Loucy (cell line): ENCODE results near the gene RTL9.

ENCODE experiments used
- H2AFZ ChIP-seq: fragments of 200-600 bp; sonication (generic); 2 replicates; pipeline ENCODE4 v1.6.0; 2016; ENCODE audit warnings: antibody characterized with exemption, mild to moderate bottlenecking, low read length, moderate library complexity
- H3F3A ChIP-seq: fragments of 200-600 bp; 2 replicates; pipeline ENCODE4 v1.6.0; 2016; ENCODE audit warnings: antibody characterized with exemption, low read depth, mild to moderate bottlenecking
- H3K27me3 ChIP-seq: fragments of 200-600 bp; sonication (generic); 2 replicates; pipeline ENCODE4 v1.6.1; 2014; ENCODE audit warnings: low read length, mild to moderate bottlenecking; ENCODE audit not compliant: insufficient read depth, poor library complexity, severe bottlenecking
- H3K36me3 ChIP-seq: fragments of 200-600 bp; sonication (generic); 2 replicates; pipeline ENCODE4 v1.6.1; 2016; ENCODE audit warnings: low read length; ENCODE audit not compliant: insufficient read depth
- H3K4me1 ChIP-seq: fragments of 200-600 bp; sonication (generic); 2 replicates; pipeline ENCODE4 v1.5.1; 2014; ENCODE audit warnings: low read length, mild to moderate bottlenecking; ENCODE audit not compliant: insufficient read depth, poor library complexity, severe bottlenecking
- H3K4me2 ChIP-seq: fragments of 200-600 bp; sonication (generic); 2 replicates; pipeline ENCODE4 v1.6.0; 2014; ENCODE audit warnings: antibody characterized with exemption, low read length, low read depth, mild to moderate bottlenecking; ENCODE audit not compliant: poor library complexity, severe bottlenecking
- H3K4me3 ChIP-seq: fragments of 200-600 bp; sonication (generic); 2 replicates; pipeline ENCODE4 v1.5.1; 2014; ENCODE audit warnings: low read length, mild to moderate bottlenecking, mixed read lengths; ENCODE audit not compliant: poor library complexity, severe bottlenecking
- H3K79me2 ChIP-seq: fragments of 200-600 bp; sonication (generic); 2 replicates; pipeline ENCODE4 v1.6.1; 2014; ENCODE audit warnings: low read length; ENCODE audit not compliant: insufficient read depth
- H3K9ac ChIP-seq: fragments of 200-600 bp; sonication (generic); 2 replicates; pipeline ENCODE4 v1.6.0; 2014; ENCODE audit warnings: mild to moderate bottlenecking, low read depth, low read length, moderate library complexity; ENCODE audit not compliant: poor library complexity, severe bottlenecking
- H3K9me2 ChIP-seq: fragments of 200-600 bp; sonication (generic); replicated peaks from 2 replicates; pipeline ENCODE4 v1.6.1; 2016; ENCODE audit warnings: low read depth, low read length, mixed read lengths
- H3K9me3 ChIP-seq: fragments of 200-600 bp; sonication (generic); 2 replicates; pipeline ENCODE4 v1.6.1; 2014; ENCODE audit warnings: mild to moderate bottlenecking, antibody characterized with exemption, low read length, low read depth; ENCODE audit not compliant: insufficient read depth
- H4K20me1 ChIP-seq: fragments of 200-600 bp; sonication (generic); 2 replicates; pipeline ENCODE4 v1.6.0; 2014; ENCODE audit warnings: antibody characterized with exemption, low read length, mild to moderate bottlenecking; ENCODE audit not compliant: insufficient read depth, poor library complexity, severe bottlenecking
- EZH2phosphoT487 ChIP-seq: fragments of 200-600 bp; IDR thresholded peaks from 2 replicates; pipeline ENCODE4 v1.6.1; 2018; ENCODE audit warnings: antibody characterized with exemption, mild to moderate bottlenecking, moderate library complexity, borderline replicate concordance
- TF ChIP-seq, protein P1 (sequence below): fragments of 200-600 bp; sonication (generic); conservative IDR thresholded peaks from 2 replicates; pipeline ENCODE4 v1.5.1; 2014; ENCODE audit warnings: mild to moderate bottlenecking, antibody characterized with exemption, low read length

The RTL9 gene

DNA sequence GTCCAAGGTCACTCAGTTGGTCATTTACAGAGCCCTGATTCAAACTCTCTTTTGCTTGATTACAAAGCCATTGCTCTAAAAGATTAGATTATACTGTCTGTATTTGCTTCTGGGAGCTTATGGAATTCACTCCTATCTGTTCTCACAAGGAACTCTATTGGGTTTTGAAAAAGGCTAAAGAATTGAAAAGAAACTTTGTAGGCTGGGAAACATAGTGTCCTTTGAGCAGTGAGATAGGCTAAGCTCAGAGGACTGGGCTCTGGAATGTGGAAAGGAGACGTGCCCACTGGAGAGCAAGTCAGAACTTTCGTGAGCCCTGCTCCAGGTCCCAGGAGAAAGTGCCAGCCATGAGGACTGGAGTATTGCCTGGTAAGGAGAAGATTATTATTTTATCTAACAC is at the start of gene RTL9:
Gene RTL9, plus strand, starts transcription at position 301 of the 400 bp plus-strand sequence. CDS start 91,770 bp downstream, outside the sequence.
- no peak within 1 kb of the TSS for H3K4me3 ChIP-seq
- no peaks in the 10 kb centered on the region for H3K79me2 ChIP-seq
- no peak for TF ChIP-seq EZH2phosphoT487
- TF ChIP-seq, protein P1, sequence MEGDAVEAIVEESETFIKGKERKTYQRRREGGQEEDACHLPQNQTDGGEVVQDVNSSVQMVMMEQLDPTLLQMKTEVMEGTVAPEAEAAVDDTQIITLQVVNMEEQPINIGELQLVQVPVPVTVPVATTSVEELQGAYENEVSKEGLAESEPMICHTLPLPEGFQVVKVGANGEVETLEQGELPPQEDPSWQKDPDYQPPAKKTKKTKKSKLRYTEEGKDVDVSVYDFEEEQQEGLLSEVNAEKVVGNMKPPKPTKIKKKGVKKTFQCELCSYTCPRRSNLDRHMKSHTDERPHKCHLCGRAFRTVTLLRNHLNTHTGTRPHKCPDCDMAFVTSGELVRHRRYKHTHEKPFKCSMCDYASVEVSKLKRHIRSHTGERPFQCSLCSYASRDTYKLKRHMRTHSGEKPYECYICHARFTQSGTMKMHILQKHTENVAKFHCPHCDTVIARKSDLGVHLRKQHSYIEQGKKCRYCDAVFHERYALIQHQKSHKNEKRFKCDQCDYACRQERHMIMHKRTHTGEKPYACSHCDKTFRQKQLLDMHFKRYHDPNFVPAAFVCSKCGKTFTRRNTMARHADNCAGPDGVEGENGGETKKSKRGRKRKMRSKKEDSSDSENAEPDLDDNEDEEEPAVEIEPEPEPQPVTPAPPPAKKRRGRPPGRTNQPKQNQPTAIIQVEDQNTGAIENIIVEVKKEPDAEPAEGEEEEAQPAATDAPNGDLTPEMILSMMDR: no peak
- no peaks in the 10 kb centered on the region for H4K20me1 ChIP-seq
- no peaks in the 10 kb centered on the region for H3F3A ChIP-seq
- no peaks in the 10 kb centered on the region for H3K9me3 ChIP-seq
- no peaks in the 10 kb centered on the region for H3K36me3 ChIP-seq
- no peaks in the 10 kb centered on the region for H3K27me3 ChIP-seq
- no peaks in the 10 kb centered on the region for H3K4me1 ChIP-seq
- no peak within 1 kb of the TSS for H2AFZ ChIP-seq
- no peak within 1 kb of the TSS for H3K9ac ChIP-seq
- H3K9me2 ChIP-seq: no peaks in the 10 kb centered on the region
- no peak within 1 kb of the TSS for H3K4me2 ChIP-seq

DNA sequence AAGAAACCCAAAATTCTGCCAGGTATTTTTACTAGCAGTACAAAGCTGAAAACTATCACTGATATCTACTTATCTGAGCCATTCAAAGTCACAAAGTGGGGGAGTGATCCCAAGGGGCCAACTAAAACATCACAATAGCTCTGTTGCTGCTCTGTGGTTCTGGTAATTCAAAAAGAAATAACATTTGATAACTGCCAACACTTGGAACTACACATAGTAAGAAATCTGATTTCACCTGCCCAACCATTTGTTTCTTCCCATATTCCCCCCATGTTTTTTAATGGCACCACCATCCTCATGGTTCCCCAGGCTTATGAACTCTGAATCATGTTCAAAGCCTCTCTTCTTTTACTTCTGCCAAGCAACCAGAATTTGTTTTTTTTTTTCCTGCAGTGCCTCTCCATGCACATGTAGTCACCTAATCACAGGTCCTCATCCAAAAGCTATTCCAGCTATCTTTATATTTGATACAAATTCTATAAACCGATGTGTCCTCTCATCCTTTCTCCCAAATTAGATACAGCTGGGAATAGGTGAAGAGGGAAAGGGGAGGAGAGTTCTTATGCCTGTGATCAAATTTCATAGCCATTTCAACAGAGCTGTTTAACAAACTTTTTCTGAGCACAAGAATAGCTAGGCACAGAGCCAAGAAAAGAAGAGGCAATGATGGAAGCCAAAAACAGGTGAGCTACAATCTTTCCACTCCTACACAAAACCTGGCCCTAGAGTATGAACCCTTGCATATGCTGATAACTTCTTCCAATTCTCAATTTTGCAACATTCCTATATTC is 48.5 kb upstream of the RTL9 start:
- H4K20me1 ChIP-seq: peaks cover 44% of the 10 kb centered on the region
- H3F3A ChIP-seq: no peaks in the 10 kb centered on the region
- peaks cover 57% of the 10 kb centered on the region for H3K4me1 ChIP-seq
- no peak overlapping the region for H3K9ac ChIP-seq
- no peaks in the 10 kb centered on the region for H3K9me2 ChIP-seq
- peaks cover 83% of the 10 kb centered on the region for H3K79me2 ChIP-seq
- no peaks in the 10 kb centered on the region for H3K36me3 ChIP-seq
- H2AFZ ChIP-seq: no peak overlapping the region
- peak overlapping the region; percentile 93 for H3K4me2 ChIP-seq
- H3K9me3 ChIP-seq: no peaks in the 10 kb centered on the region
- H3K27me3 ChIP-seq: no peaks in the 10 kb centered on the region
- H3K4me3 ChIP-seq: peak overlapping the region; percentile 45
- TF ChIP-seq, protein P1: no peak

DNA sequence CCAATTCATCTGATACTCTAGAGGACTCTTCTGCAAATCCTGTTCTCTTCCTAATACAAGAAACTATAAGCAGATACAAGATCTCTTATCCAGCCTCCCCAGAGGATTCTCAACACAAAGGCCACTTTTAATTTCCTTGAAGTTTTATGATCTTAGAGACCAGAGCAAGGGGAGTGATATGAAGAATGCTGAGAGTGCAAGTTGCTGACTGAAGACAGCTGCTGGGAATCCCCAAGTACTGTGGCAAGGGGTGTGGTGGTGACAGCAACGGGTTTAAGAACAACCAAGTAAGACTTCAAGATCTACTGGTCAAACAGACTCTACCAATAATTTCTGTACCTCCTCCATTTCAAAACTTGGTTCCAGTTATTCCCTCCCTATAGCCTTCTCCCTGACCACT is 47.8 kb upstream of the RTL9 start:
- no peak overlapping the region for H3K9ac ChIP-seq
- peak overlapping the region; percentile 93 for H3K4me2 ChIP-seq
- H3F3A ChIP-seq: no peaks in the 10 kb centered on the region
- H3K79me2 ChIP-seq: peaks cover 86% of the 10 kb centered on the region
- no peaks in the 10 kb centered on the region for H3K9me2 ChIP-seq
- H3K27me3 ChIP-seq: no peaks in the 10 kb centered on the region
- H3K36me3 ChIP-seq: no peaks in the 10 kb centered on the region
- peaks cover 51% of the 10 kb centered on the region for H4K20me1 ChIP-seq
- H2AFZ ChIP-seq: no peak overlapping the region
- TF ChIP-seq, protein P1: no peak
- H3K9me3 ChIP-seq: no peaks in the 10 kb centered on the region
- H3K4me1 ChIP-seq: peaks cover 64% of the 10 kb centered on the region
- H3K4me3 ChIP-seq: peak overlapping the region; percentile 45
